IPS DF 4.7 (cell line): Measurements from ENCODE around the gene N4BP2L2.

Experiments used
- DNase-seq: peaks from one replicate; pipeline ENCODE4 v3.0.0-alpha.2; 2013; ENCODE audit warnings: low spot score; ENCODE audit errors: extremely low read depth

N4BP2L2 gene

DNA sequence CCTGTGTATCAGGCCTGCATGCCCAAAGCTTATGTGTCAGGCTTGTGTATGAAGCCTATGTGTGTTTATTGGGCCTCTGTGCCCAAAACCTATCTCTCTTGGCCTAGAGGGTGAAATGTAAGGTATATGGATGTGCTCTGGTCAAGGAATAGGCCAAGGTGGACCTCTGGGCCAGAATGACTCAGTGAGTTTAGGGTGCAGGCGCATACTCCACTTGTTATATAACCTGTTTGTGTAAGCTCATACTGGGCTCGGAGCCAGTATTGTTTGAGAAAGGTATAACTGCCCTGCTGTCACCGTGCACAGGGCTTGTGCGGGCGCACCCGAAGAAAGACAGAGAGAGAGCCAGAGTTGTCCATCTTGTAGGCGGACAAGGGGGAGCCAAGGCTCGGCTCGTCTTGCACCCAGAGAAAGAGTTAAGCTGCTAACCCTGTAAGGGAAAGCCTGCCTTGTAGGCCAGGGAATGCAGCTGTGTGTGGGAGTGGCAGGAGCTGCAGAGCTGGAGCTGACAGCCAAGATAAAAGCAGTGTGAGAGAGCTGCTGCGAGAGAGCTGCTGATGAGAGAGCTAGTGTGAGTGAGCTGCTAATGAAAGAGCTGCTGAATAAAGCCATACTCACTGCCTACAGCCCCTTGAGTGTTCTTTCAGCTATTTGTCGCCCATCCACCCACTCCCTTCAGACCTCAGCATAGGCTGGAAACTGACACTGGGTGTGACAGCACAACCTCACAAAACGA, 67.2 kb downstream of the N4BP2L2 start:
- no peak for DNase-seq

DNA sequence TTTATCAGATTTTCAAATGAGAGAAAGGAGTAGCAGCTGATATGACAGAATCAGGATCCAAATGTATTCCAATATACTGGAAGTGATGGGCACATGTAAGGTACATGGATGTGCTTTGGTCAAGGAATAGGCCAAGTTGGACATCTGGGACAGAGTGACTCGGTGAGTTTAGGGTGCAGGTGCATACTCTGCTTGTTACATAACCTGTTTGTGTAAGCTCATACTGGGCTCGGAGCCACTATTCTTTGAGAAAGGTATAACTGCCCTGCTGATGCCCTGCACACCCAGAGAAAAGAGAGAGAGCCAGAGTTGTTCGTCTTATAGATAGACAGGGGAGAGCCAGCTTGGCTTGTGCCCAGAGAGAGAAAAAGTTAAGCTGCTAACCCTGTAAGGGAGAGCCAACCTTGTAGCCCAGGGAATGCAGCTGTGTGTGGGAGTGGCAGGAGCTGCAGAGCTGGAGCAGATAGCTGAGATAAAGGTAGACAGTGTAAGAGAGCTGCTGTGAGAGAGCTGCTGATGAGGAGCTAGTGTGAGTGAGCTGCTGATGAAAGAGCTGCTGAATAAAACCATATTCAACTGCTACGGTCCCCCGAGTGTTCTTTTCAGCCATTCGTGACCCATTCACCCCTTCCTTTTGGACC, 70.0 kb downstream of the N4BP2L2 start:
- no peak for DNase-seq

DNA sequence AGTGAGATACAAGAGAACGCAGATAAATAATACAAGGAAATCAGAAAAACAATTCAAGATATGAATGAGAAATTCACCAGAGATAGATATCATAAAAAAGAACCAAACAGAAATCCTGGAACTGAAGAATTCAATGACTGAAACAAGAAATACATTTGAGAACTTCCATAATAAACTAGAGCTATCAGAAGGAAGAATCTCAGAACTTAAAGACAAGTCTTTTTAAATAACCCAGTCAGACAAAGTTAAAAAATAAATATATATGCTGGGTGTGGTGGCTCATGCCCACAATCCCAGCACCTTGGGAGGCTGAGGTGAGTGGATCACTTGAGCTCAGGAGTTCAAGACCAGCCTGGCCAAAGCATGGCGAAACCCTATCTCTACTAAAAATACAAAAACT, 82.0 kb downstream of the N4BP2L2 start:
- no peak for DNase-seq

DNA sequence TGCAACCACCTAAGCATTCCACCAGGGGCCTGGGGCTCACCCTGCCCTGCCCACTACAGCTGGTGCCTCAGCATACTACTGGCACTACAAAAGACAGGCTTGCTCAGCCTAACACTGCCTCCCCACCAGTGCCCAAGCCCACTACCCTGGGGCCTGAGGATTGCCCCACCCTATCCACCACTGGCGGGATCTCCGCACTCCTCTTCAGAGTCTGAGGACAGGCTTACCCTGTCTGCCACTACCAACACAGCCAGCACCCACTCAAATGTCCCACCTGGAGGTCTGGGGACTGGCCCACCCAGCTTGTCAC, 83.0 kb downstream of the N4BP2L2 start:
- DNase-seq, result no peak

DNA sequence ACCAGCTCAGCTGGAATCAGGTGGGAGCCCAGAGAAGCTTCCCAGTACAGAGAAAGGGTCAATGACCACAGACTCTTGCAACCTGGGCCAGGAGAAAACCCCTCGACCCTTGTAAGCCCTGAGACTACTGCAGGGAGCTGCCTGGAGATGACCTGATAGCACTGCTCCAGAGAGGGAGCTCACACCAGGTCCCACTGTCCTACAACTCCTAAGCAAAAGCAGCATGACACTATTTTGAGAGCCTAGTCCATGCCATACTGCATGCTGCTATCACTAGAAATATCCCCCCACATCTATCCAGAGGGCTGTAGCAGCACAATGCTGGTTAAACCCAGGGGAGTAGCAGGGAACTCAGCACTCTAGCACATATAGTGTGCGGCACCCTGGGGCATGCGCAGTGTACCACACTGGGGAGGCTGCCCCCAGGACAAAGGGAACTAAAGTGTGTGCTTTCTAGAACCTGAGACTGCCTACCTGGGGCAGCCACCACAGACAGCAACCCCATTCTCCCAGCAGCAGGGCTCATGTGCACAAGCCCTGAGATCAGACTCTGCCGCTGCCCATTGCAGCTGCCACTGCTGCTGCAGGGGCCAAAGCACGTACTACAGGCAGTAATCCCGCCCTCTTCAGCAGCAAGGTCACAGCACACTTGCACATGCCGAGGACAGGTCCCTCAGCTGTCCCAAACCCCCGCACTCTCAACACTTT, 83.6 kb downstream of the N4BP2L2 start:
- no peak for DNase-seq

DNA sequence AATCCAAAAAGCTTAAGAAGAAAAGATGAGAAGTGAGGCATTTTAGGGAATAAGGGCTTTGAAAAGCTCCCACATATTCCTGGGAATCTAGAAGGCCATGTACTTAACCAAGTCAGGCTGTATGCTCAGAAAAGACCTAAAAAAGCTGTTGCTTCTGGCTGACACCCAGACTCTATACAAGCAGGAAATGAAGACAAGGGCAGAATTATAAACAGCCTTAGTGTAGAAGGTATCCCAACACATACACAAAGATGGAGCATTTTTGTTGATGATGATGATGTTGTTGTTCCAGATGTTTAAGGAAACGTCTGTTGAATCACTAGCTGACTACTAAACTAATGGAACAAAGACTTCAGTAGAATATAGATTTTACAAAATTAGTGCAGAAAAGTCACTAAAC, 84.6 kb downstream of the N4BP2L2 start:
- no peak for DNase-seq

DNA sequence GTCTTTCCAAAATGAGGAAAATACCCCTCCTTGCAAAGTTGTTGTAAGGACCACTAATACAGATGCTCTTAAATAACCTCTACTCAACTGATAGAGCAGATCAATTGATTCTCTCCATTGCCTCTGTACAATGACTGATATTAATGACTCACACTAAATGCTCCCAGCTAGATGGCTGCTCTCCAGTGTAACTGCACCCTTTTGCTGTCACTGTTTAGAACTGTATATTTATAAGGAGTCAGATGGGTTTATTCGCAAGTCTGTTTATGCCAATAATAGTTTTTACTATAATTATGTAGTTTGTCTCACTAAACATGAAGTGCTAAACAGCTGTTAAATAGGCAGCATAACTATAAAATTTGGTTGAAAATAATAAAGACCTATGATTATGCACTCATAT, 89.6 kb downstream of the N4BP2L2 start:
- no peak for DNase-seq

DNA sequence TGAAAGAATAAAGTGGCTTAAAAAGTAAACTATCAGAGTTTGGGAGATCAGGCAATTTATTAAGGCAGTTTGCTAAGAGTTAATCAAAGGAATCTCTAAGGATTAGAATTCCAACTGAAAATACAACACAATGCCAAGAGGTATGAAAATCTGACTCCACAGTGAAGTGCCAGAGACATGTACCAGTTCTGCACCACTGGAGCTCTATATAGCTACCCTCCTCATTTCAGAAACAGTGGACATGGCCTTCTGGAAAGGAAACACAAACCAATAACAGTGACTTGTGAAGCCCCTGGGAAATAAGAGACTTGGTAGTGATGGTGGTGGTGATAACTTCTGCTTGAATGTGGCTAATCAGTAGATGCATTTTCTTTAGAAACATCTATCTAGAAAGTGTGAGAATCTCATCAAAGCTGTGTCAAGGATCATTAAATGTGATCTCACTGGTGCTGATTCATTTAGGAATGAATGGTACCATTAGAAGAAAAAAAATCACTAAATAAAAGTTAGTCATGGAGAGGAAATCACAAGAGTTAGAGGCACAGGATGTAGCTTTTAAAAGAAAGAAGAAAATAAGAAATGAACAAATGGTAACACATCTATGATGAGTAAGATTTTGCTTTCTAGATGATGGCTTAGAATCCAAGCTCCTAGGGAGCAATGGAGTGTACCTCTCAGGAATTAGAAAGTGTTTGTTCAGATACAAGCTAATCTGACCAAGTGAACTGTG, 90.5 kb downstream of the N4BP2L2 start:
- no peak for DNase-seq

DNA sequence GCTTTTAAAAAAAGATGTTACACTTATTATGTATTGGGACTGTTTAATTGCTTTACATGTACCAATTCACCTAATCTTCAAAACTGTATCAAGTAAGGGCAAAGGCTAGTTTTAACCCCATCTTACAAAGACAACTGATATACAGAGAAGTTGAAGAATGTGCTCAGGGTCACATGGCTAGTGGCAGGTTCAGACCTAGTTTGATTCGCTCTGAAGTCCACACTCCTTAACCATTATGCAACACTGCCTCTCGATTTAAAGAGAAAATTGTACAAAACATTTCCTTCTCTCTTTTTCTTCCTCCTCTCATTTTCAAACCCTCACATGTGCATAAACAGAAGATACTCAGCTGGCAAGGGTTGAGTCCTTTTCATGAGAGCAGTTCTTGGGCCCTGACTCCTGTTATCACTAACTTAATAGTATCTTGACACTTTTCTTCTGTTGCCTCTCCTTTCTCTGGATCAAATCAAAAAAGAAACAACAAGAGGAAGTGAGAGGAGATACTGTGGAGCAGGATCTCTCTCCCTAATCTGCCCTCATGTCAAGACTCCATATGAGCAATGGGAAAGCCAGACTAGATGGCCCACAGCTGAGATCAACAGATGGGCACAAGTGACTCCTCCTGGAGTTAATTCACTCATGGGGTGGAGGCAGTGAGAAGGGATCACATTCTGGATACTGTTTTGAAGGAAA, 91.7 kb downstream of the N4BP2L2 start:
- DNase-seq, result no peak

DNA sequence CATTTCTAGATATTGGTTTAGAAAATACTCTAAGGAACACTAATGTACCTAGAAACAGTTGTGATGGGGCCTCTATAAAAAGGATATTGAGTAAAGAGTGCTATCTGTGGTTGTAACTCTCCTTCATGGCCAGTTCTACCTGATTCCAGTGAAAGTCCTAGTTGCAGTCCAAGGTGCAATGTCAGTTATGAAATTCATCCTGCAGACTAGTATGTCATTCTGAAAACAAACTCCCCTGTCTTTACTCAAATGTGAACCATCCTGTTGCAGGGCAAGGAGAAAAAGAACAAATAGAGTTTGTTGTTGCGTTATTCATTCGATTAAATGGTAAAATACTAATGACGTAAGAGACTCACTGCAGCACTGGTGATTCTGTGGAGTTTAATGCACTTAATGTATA, 92.4 kb downstream of the N4BP2L2 start:
- DNase-seq, result no peak

DNA sequence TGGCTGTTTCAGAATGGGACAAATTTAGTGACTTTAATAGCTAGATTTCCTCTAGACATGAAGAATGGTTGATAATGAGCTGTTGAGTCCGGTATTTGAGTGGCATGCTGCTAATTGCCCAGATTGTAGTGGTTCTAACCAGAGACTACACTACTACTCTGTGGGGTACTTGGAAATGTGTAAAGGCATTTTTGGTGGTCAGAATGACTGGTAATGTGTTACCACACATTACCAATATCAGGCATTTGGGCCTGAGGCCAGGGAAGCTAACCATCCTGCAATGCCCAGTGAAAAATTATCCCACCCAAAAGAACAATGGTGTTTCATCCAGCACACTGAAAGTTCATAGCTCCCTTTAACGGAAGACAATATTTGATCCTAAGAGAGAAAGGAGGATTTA, 93.1 kb downstream of the N4BP2L2 start:
- no peak for DNase-seq

DNA sequence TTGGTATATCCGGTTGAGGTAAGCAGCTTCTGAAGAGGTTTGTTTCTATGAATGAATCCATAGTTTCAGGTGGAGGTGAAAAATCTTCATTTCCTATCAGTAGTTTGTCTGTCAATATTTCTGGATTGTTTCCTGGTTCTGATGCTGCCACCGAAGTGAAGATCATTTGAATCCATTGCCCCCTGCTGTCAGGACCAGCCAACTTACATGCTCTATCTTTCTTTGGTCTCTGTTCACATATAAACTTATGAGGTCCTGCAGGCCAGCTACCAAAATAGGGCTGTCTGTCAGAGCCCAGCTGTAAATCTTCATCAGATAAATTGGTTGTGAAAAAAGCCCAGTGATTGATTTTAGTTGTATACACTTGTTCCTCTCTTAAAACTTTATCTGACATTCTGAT, 95.5 kb downstream of the N4BP2L2 start:
- no peak for DNase-seq

DNA sequence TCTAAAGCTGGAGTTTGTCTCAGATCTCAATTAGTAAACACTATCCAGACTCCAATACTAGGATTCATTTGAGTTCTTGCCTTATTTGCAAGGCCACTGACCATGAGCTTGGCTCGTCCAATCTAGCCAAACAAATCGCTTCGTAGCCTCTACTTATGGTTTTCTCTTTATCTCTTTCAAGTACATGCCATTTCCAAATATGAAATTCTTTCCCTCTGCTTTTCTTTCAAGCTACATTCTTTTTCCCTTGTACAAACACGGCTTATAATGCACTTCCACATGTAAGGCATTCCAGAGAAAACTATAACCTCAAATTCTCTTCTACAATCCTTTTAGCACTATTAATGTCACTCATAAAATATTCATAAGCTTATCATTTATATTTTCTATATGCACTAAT, 99.7 kb downstream of the N4BP2L2 start:
- no peak for DNase-seq

DNA sequence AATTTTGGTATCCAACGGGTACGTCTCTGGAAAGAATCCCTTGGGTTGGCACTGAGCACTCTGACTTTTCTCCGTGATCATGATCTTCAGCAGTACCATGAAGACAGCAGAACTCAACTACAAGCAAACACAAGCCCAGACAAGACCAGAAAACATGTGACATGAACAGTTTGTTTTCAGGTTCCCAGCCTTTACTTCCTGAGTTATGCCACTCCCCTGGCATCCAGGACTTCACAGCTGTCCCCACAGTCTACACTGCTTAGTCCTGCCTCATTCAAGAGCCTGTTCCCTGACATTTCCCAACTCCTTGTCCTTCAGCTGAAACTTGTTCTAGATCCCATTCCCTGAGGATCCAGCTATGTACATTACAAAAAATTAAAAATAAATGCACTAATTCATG, 105.7 kb downstream of the N4BP2L2 start:
- no peak for DNase-seq

DNA sequence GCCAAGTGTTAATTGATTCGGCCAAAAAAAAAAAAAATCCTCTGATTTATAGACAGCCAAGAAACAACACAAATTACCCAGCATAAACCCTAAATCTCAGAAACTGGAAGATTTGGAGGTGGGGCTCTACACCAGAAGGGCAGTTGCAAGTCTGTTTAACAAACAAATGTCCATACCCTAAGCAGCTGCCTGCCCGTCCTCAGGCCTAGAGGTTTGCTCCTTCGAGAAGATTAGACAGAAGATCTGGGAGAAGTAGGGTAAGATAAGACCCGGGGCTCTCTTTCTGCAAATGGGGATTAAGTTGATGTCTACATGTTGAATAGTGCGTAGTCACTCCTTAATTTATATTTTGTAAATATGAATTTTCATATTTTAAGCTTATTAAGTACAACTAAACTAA, 107.2 kb downstream of the N4BP2L2 start:
- no peak for DNase-seq

DNA sequence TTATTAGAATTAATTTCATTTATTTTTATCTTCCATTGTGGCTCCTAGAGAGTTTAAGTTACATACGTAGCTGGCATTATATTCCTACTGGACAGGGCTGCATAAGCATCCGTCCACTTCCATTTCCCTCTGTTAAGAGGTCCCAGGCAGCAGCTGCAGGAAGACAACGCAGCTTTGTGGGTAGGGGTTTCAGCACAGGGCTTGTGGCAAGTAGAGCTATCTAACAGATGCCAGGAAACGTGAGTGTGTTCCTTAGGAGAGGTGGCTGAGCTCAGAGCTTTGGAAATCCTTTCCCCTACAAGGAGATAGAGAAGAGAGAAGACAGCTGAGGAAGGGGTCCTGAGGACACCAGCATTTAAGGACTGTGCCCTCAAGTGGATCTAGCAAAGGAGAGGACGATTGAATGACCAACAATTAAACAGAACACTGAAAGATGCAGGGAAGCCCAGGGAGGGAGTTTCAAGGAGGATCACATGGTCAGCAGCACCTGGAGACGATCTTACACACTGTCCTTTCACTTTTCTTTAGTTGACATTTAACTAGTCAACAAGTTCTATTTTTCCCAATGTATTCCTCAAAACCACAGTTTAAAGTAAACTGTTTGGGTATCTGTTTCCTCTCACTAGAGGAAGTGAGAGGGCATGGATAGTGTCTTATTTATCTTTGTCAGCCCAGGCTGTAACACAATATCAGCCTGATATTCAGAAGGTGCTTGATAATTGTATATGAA, 108.4 kb downstream of the N4BP2L2 start:
- no peak for DNase-seq

DNA sequence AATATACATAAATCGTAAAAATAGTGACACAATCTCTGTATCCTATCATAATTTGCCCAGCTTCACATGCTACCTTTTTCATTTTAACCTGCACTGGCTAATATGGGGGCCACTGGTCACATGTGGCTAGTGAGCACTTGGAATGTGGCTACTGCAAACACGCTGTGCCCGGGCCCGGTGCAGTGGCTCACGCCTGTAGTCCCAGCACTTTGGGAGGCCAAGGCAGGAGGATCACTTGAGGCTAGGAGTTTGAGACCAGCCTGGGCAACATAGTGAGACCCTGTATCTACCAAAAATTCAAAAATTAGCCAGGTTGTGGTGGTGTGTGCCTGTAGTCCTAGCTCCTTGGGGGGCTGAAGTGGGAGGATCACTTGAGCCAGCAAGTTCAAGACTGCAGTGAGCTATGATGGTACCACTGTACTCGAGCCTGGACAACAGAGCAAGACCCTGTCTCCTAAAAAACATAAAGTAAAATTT, 109.1 kb downstream of the N4BP2L2 start:
- DNase-seq, result no peak

DNA sequence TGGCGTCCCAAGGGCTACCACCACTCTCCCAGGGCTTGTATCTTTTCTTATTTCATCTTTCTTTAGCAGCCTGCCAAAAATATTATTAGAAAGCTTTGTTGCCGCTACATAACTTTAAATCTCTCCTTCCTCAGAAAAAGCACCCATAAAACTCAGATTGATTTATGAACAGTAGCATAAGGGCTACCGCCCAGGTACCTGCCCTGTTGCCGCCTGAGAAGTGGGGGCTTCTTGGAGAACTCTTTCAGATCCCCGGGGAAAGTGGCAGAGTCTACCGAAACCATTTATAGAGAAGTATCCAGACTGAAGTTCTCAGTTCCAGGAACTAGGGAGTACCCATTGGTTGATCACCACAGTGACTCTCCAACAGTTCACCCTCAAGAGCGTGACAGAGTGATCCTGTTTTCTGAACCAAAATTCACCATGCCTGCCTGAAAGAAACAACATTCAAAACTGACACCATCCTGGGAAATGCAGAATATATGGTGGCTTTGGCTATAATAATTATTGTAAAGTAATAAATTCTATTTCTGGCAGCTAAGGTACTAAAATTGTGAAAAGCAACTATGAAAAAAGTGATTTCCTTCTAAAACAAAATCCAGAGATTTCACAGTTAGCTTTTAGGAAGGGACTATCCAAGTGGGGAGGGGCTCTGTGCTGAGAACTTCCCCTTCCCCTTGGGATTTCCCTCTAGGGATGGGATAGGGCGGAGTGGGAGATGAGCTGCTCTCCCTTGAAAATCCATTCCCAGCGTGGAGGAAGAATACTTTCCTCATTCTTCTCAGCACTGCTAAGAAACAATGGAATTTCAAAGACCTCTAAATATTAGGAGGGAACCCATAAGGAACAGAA, 109.8 kb downstream of the N4BP2L2 start:
- DNase-seq, result no peak

DNA sequence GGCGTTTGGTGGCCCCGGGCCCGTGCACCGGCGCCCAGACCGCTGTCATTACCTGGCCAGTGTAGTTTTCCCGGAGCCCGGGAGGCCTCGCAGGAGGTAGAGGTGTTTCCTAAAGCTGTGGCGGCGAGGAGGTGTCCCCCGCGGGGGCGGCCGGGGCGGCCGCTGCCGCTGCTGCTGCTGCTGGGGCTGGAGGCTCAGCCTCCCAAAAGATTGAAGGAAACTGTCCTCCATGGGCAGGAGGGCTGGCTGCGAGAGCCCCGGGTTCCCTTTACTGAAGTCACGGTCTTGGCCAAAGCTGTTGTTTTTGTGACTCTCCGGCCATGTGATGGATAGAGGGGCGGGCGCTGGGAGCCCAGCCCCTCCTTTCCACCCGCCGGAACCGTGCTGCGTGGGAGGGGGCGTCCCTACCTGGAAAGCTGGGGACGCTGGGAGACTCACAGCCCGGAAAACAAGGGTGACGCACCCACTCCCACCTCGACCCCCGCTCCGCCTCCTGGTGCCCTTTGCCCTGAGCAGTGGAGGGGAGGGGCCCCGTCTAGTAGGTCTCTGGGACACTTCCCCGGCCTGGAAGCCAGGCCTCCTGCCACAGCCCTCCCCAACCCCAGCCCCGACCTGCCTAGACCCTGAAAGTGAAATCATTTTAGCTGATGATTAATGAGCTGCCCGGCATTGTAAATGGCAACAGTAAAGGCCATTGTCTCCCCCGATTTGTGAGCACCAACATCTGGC, 110.6 kb downstream of the N4BP2L2 start, which contains the start of gene N4BP2L1:
N4BP2L1 (minus strand) TSS at position 279 of the 729 bp plus-strand sequence; CDS start at position 231, 48 bp downstream.
- DNase-seq, result no peak
